ENCODE measurements around the gene FAM120A.

Gene FAM120A

GRCh38 chr9:93569621-93570174, 118.2 kb downstream of the FAM120A start:
- in situ Hi-C loops (cut with HindIII; ENCODE audit: low pct_ligation_motif_present, low pct_unique_long_range_greater_than_20kb, low sequenced_read_pairs): no loop called here
- DNase-seq: no peak

GRCh38 chr9:93572221-93572620, 120.7 kb downstream of the FAM120A start:
- in situ Hi-C loops (cut with HindIII; ENCODE audit: low pct_ligation_motif_present, low pct_unique_long_range_greater_than_20kb, low sequenced_read_pairs): no loop called here
- no peak for DNase-seq

DNA sequence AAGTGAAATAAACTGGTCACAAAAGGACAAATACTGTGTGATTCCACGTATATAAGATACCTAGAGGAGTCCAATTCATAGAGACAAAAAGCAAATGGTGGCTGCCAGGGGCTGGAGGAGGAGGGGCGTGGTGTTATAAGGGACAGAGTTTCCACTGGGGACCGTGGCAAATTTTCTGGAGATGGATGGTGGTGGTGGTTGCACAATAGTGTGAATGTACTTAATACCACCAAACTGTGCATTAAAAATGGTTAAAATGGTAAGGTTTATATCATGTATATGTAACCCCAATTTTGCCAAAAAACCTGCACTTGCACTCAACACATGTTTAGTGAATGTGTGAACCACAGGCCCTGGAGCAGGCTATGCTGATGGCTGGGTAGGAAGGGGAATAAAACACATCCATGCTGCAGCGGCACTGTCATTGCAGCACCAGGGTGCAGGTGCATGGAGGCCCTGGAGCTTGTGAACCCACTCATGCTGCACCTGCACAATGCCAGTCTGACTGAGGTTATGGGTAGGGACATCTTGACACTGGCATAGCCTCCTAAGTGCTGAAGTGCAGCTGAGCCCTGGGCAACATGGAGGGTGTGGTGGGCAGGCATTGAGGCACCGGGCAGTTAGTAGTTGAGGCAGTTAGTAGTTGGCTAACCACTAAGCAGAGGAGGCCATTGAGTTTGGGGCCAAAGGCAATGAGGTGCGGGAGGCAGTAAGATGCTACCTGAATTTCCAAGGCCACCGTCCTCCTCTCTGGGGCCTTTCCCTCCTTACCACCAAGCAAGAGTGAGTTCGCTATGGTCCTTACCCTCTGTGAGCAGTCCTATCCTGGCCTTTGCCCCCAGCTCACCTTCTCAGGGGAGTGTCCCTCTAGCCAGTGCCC, 121.4 kb downstream of the FAM120A start:
- DNase-seq: no peak
- in situ Hi-C loops (cut with HindIII; ENCODE audit: low pct_ligation_motif_present, low pct_unique_long_range_greater_than_20kb, low sequenced_read_pairs): no loop called here

DNA sequence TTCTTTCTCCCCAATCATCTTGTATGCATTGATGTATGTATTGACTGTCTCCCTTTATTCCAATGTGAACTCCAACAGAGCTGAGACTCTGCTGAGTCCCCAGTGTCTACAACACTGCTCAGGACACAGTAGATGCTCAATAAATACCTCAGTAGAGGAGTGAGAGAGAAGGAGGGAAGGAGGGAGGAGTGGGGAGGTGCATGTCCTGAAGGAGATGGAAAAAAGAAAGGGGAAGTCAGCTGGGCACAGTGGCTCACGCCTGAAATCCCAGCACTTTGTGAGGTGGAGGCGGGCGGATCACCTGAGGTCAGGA, 122.0 kb downstream of the FAM120A start:
- in situ Hi-C loops (cut with HindIII; ENCODE audit: low pct_ligation_motif_present, low pct_unique_long_range_greater_than_20kb, low sequenced_read_pairs): no loop called here
- no peak for DNase-seq

DNA sequence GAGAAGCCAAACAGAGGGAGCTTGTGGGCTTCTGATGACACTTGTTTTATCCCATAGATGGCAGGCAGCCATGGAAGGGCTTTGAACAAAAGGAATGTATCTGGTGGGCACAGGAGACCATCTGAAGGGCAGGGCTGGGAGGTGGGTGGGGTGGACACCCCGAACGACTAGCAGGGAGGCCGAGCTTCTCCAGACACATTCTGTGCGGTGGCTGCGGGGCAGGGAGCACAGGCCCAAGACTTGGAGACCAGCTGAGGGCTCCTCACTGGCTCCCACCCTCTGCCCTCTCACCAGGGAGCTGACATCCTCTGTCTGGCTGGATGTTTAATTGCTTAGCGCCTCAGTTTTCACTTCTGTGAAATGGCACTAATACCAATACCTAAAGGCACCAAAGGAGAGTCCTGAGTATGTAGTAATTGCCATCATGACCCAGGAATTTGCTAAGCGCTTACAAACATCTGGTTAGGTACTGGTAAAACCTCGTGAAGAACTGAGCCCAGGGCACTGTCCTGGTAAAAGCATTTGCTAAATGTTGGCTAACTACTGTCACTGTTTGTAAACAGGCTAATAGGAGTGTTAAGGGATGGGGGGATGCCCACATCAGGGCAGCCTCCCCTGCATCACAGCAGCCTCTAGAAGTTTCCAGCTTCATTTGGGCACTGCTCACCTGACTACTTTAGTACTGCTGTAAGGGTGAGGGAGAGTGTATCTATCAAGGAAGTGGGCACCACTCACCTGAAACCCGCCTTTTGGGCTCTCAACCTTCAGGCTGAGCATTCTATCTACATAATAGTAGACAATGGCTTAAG, 122.8 kb downstream of the FAM120A start:
- in situ Hi-C loops (cut with HindIII; ENCODE audit: low pct_ligation_motif_present, low pct_unique_long_range_greater_than_20kb, low sequenced_read_pairs): no loop called here
- DNase-seq: no peak

GRCh38 chr9:93574900-93575795, 123.7 kb downstream of the FAM120A start:
- in situ Hi-C loops (cut with HindIII; ENCODE audit: low pct_ligation_motif_present, low pct_unique_long_range_greater_than_20kb, low sequenced_read_pairs): no loop called here
- DNase-seq: no peak

GRCh38 chr9:93575796-93576257, 124.3 kb downstream of the FAM120A start:
- in situ Hi-C loops (cut with HindIII; ENCODE audit: low pct_ligation_motif_present, low pct_unique_long_range_greater_than_20kb, low sequenced_read_pairs): no loop called here
- DNase-seq: peak; percentile 21

GRCh38 chr9:93576258-93577077, 125.0 kb downstream of the FAM120A start, which contains the start of gene PHF2:
TSS of gene PHF2 (plus strand) at chr9:93576584. CDS start at chr9:93576774, 190 bp downstream.
- peak; percentile 17 for DNase-seq
- in situ Hi-C loops (cut with HindIII; ENCODE audit: low pct_ligation_motif_present, low pct_unique_long_range_greater_than_20kb, low sequenced_read_pairs): no loop called here

GRCh38 chr9:93577078-93577974, 125.8 kb downstream of the FAM120A start:
- in situ Hi-C loops (cut with HindIII; ENCODE audit: low pct_ligation_motif_present, low pct_unique_long_range_greater_than_20kb, low sequenced_read_pairs): no loop called here
- DNase-seq: no peak

DNA sequence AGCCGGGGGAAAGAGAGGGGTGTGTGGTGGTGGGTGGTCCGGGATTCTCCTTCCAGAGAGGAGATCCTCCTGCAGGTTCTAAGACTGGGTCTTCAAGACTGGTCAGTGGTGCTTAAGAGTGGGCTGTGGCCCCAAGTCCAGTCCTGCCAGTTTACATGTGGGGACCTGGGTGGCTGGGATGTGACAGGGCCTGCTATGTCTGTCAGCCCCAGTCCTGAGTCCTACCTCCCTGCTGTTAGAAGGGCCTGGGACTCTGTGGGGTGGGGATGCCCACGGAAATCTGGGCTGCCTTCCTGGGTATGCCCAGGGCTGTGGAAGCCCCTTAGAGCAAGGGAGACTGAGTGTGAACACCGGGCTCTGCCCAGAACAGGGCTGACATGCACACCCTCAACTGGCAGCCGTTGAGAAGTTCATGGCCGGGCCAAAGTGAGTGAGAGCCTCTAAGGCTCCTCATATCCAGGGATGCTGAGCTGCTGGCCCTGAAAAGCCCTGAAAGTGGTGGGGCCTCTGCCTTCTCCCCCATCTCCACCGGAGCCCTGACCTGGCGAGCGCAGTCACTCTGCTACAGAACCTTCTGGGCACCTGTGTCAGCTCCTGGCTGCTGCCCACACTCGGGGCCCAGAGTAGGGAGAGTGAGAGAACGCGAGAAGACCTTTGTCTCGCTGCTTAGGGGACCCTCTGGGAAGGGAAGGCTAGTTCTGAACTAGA, 126.6 kb downstream of the FAM120A start:
- in situ Hi-C loops (cut with HindIII; ENCODE audit: low pct_ligation_motif_present, low pct_unique_long_range_greater_than_20kb, low sequenced_read_pairs): no loop called here
- DNase-seq: no peak

- DNase-seq: no peak
- in situ Hi-C loops (cut with HindIII; ENCODE audit: low pct_ligation_motif_present, low pct_unique_long_range_greater_than_20kb, low sequenced_read_pairs): no loop called here
Observed at GRCh38 chr9:93578844-93579243, 127.4 kb downstream of the FAM120A start.

GRCh38 chr9:93579711-93580516, 128.4 kb downstream of the FAM120A start:
- no peak for DNase-seq
- in situ Hi-C loops (cut with HindIII; ENCODE audit: low pct_ligation_motif_present, low pct_unique_long_range_greater_than_20kb, low sequenced_read_pairs): no loop called here

- in situ Hi-C loops (cut with HindIII; ENCODE audit: low pct_ligation_motif_present, low pct_unique_long_range_greater_than_20kb, low sequenced_read_pairs): no loop called here
- no peak for DNase-seq
Observed at GRCh38 chr9:93580654-93581380, 129.3 kb downstream of the FAM120A start.

DNA sequence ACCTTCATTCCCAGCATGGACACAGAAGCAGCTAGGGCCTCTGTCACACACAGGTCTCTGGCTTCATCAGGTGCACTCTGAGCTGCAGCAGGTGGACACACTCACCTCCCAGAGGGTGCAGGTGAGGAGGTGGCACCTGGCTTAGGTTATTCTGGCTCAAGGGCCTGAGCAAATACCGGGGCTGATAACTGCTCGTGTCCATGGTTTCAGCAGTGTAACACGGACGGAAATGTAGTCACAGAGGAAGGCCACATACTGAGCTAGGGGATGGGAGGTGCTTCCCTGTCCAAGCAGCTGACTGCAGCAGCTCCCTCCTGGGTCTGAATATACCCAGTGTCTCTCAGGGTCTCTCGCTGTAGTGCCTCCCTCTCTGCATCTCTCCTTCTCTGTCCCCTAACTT, 130.6 kb downstream of the FAM120A start:
- in situ Hi-C loops (cut with HindIII; ENCODE audit: low pct_ligation_motif_present, low pct_unique_long_range_greater_than_20kb, low sequenced_read_pairs): no loop called here
- no peak for DNase-seq

- in situ Hi-C loops (cut with HindIII; ENCODE audit: low pct_ligation_motif_present, low pct_unique_long_range_greater_than_20kb, low sequenced_read_pairs): no loop called here
- no peak for DNase-seq
Observed at GRCh38 chr9:93582550-93582949, 131.1 kb downstream of the FAM120A start.

Measured in ACHN (cell line).